Measurements from ENCODE around the gene GPR78.

Gene GPR78

DNA sequence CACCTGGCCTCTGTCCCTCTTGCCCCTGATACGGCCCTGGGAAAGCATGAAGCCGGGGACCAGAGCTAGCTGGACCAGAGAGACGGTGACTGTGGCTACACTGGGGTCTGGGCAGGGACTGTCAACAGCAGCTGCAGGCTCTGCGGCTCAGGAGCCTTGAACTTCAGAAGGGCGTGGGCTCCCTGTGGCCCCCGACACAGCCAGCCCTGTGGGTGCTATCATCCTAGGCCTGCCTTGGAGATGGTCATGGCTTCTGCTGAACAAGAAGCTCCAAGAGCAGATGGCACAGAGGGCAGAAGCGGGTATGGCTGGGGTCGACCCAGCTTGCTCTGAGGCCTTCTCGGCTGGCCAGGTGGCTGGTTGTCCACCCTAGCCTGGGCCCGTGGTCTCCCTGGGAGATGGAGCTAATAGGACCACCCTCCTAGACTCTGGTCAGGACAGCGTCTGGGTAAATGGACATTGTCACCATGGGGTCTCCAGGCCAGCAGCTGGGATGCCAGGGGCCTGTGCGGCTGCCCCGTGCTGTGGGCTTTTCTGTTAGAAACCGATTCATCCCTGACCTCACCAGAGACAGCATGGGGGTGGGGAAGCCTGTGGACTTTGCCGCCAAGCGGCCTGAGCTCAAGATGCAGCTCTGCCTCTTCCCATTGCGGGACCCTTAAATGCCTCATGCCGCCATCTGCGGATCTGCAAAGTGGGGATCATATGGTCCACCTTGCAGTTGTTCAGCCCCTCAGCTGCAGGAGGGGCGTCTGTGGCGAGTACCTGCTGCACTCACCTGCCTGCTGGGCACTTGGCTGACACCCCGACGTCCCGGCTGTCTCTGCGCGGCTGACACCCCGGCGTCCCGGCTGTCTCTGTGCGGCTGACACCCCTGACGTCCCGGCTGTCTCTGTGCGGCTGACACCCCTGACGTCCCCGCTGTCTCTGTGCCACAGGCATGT lies 33.5 kb downstream of the GPR78 start:
- DNase-seq (ENCODE audit: extremely low read depth, insufficient read length): no peak
- H3K27me3 ChIP-seq (replicated peaks; ENCODE audit: control insufficient read depth, insufficient read depth, low read length): no peaks in the 10 kb centered on the region; the same call in 1 of the 2 replicates
- TF ChIP-seq, protein P1, sequence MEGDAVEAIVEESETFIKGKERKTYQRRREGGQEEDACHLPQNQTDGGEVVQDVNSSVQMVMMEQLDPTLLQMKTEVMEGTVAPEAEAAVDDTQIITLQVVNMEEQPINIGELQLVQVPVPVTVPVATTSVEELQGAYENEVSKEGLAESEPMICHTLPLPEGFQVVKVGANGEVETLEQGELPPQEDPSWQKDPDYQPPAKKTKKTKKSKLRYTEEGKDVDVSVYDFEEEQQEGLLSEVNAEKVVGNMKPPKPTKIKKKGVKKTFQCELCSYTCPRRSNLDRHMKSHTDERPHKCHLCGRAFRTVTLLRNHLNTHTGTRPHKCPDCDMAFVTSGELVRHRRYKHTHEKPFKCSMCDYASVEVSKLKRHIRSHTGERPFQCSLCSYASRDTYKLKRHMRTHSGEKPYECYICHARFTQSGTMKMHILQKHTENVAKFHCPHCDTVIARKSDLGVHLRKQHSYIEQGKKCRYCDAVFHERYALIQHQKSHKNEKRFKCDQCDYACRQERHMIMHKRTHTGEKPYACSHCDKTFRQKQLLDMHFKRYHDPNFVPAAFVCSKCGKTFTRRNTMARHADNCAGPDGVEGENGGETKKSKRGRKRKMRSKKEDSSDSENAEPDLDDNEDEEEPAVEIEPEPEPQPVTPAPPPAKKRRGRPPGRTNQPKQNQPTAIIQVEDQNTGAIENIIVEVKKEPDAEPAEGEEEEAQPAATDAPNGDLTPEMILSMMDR (IDR thresholded peaks at IDR 0.05; ENCODE audit: insufficient read depth, low read length, poor library complexity, severe bottlenecking): no peak
- H3K36me3 ChIP-seq (ENCODE audit: control insufficient read depth, insufficient read depth, low read length): no peaks in the 10 kb centered on the region
- no peak overlapping the region for H3K4me3 ChIP-seq (replicated peaks; ENCODE audit: low read depth, low read length)

DNA sequence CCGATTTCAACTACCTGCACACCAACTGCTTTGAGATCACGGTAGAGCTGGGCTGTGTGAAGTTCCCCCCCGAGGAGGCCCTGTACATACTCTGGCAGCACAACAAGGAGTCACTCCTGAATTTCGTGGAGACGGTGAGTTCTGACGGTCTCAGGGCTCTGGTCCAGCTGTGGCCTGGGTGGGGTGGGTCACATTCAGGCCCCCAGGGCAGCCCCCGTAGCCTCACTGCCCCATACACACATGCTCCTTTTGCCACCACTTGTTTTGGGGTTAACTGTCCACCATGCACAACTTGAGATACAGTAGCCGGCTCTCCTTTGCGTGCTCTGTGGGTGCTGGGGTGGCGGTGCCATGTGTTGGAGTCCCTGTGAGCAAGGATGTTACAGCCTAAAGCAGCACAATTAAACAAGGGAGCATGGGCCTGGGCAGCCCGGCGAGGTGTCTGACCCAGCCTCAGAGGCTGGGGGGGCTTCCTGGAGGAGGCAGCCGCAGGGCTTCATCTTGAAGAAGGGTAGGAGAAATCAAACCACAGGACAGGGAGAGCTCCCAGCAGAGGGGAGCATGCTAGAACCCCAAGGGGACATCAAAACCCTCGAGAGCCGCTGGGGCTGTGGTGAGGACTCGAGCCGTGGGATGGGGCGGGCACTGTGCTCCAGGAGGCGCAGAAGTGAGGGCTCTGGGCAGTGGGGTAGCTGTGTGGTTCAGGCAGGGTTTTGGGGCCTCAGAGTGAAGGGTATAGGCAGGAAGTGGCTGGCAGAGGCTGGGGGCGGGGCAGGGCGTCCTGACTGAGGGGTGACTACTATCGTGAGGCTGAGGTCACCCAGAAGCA lies 34.4 kb downstream of the GPR78 start:
- DNase-seq (ENCODE audit: extremely low read depth, insufficient read length): no peak
- no peaks in the 10 kb centered on the region for H3K36me3 ChIP-seq (ENCODE audit: control insufficient read depth, insufficient read depth, low read length)
- no peaks in the 10 kb centered on the region; the same call in 1 of the 2 replicates for H3K27me3 ChIP-seq (replicated peaks; ENCODE audit: control insufficient read depth, insufficient read depth, low read length)
- no peak overlapping the region for H3K4me3 ChIP-seq (replicated peaks; ENCODE audit: low read depth, low read length)
- TF ChIP-seq, protein P1 (IDR thresholded peaks at IDR 0.05; ENCODE audit: insufficient read depth, low read length, poor library complexity, severe bottlenecking): no peak

DNA sequence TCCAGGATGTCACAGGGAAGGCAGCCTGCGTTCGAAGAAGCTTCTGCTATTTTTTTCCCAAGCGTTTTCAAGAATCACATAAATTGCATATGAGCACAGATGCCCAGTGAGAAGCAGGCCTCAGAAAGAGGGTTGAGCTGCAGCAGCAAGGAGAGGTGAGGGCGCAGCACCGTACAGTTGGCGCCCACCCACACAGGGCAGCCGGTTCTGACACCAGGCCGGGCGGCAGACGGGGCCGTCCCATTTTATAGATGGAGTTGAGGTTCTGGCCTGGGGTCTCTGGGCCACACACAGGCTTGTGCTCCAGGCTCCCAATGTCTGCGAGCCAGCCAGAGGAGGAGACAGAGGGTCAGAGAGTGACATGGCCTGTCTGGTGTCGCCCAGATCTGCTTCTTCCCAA lies 35.2 kb downstream of the GPR78 start:
- TF ChIP-seq, protein P1 (IDR thresholded peaks at IDR 0.05; ENCODE audit: insufficient read depth, low read length, poor library complexity, severe bottlenecking): no peak
- Histone ChIP-seq H3K4me3 (replicated peaks; ENCODE audit: low read depth, low read length) (no peak overlapping the region), H3K36me3 (ENCODE audit: control insufficient read depth, insufficient read depth, low read length) (no peaks in the 10 kb centered on the region), H3K27me3 (replicated peaks; ENCODE audit: control insufficient read depth, insufficient read depth, low read length) (no peaks in the 10 kb centered on the region; the same call in 1 of the 2 replicates)
- no peak for DNase-seq (ENCODE audit: extremely low read depth, insufficient read length)

DNA sequence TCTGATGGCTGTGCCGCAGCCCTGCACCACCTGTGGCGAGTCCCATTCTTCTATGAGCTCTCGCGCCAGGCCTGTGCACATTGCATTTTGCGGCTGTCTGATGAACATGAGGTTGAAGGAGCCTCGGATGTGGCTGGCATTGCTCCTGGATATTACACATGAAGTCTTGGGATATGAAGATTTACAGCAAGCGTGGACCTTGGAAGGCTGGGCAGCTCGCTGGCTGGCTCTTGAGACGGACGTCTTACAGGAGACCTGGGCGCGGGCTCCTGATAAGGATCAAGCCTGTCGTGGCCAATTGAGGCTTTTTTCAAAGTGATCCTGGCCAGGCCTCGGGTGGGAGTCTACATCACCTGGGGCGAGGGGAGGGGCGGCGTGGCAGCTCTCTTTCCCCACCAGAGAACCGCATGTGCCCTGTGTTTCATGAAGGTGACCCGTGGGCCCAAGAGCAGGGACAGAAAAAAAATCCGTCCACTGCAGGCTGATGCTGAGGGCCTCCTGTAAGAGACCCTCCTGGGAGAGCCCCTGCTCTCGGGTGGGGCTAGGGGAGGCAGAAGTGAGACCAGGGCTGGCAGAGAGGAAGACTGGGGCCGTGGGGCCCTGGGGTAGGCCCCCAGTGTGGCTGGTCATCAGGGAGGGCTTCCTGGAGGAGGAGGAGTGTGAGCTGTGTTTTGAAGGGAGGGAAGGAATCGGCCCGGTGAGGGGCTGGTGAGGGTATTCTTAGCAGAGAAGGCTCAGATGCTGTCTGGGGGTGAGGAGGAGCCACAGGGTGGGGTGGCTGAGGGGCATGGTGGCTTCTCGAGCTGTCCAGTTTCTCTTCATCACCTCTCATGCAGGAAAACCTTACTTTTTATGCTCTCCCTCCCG lies 36.0 kb downstream of the GPR78 start:
- H3K36me3 ChIP-seq (ENCODE audit: control insufficient read depth, insufficient read depth, low read length): no peaks in the 10 kb centered on the region

DNA sequence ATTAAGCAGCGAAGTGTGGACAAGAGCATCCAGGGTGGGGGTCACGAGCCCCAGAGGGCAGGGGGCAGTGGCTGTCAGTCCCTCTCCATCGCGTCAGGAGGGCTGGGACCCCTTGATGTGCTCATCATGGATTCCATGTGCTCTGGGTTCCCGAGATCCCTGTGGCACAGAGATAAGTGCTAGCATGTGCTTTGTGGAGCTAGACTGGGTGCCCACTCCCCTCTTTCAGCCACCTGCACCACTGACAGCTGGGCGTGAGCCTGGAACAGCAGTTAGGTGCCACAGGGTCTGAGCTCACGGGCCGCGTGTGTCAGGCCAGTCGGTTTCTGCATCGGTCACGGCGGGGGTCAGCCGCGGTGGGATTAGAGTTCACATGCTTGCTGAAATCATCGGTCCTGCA lies 36.6 kb downstream of the GPR78 start:
- no peaks in the 10 kb centered on the region for H3K36me3 ChIP-seq (ENCODE audit: control insufficient read depth, insufficient read depth, low read length)
- H3K27me3 ChIP-seq (replicated peaks; ENCODE audit: control insufficient read depth, insufficient read depth, low read length): no peaks in the 10 kb centered on the region; the same call in 1 of the 2 replicates
- TF ChIP-seq, protein P1 (IDR thresholded peaks at IDR 0.05; ENCODE audit: insufficient read depth, low read length, poor library complexity, severe bottlenecking): no peak
- H3K4me3 ChIP-seq (replicated peaks; ENCODE audit: low read depth, low read length): no peak overlapping the region
- DNase-seq (ENCODE audit: extremely low read depth, insufficient read length): no peak

More for the DNA sequence above, 36.0 kb downstream of the GPR78 start:
- Histone ChIP-seq H3K27me3 (replicated peaks; ENCODE audit: control insufficient read depth, insufficient read depth, low read length) (no peaks in the 10 kb centered on the region; the same call in 1 of the 2 replicates), H3K4me3 (replicated peaks; ENCODE audit: low read depth, low read length) (no peak overlapping the region)
- no peak for DNase-seq (ENCODE audit: extremely low read depth, insufficient read length)
- TF ChIP-seq, protein P1 (IDR thresholded peaks at IDR 0.05; ENCODE audit: insufficient read depth, low read length, poor library complexity, severe bottlenecking): no peak

All from GM06990 (cell line).